Activated CD8-positive, alpha-beta T cell treated with anti-CD3 and anti-CD28 coated beads for 36 hours (primary cell): Measurements from ENCODE around the gene GASK1A. TPM values are rescaled to one million over a fixed set of nuclear protein-coding genes. Genes with fewer than 3 reads are reported as not detected.

ENCODE experiments used
- ATAC-seq: fragments of 200-7000 bp; cut with Tn5 transposase; one replicate; pipeline ENCODE4 v1.10.0; 2021; ENCODE audit warnings: mild to moderate bottlenecking, moderate library complexity
- CTCF ChIA-PET: fragments of 350-600 bp; sonication (Branson Sonifier 250); formaldehyde crosslinking; loops from one replicate; lab custom pipeline; 2021; ENCODE audit warnings: antibody characterized with exemption; lab: Charles Lee
- POLR2A ChIA-PET: fragments of 350-600 bp; sonication (Branson Sonifier 250); formaldehyde crosslinking; loops from one replicate; lab custom pipeline; 2021; ENCODE audit warnings: antibody characterized with exemption; lab: Charles Lee
- DNase-seq: peaks from one replicate; pipeline ENCODE4 v3.0.0-alpha.2; 2020
- H3K27ac Mint-ChIP-seq: one replicate; pipeline ENCODE4 v1.8.0; 2021; ENCODE audit warnings: mild to moderate bottlenecking, mixed read lengths
- H3K27me3 Mint-ChIP-seq: one replicate; pipeline ENCODE4 v1.8.0; 2021; ENCODE audit warnings: mixed read lengths
- H3K36me3 Mint-ChIP-seq: one replicate; pipeline ENCODE4 v1.8.0; 2021; ENCODE audit warnings: low read depth, mixed read lengths
- H3K4me1 Mint-ChIP-seq: one replicate; pipeline ENCODE4 v1.8.0; 2021; ENCODE audit warnings: low read depth, mixed read lengths
- H3K4me3 Mint-ChIP-seq: one replicate; pipeline ENCODE4 v1.8.0; 2021; ENCODE audit warnings: mild to moderate bottlenecking, moderate library complexity, mixed read lengths
- H3K9me3 Mint-ChIP-seq: one replicate; pipeline ENCODE4 v1.8.0; 2021; ENCODE audit warnings: mixed read lengths
- CTCF ChIP-seq: fragments of 200-600 bp; IDR thresholded peaks from one replicate; pipeline ENCODE4 v1.8.0; 2022; ENCODE audit warnings: antibody characterized with exemption, mild to moderate bottlenecking
- intact Hi-C: fragments of 100-400 bp; cut with micrococcal nuclease; formaldehyde crosslinking; loops from one replicate; pipeline ENCODE4 v1.10.0; 2022
- total RNA-seq, 2 experiments: library from RNA; stranded (reverse); gene quantifications; one replicate each; pipeline ENCODE4 v1.2.3, GENCODE V29; 2021

The GASK1A gene
- total RNA-seq, 2 experiments from 2014 or later = 0.11 TPM; not detected in 1

GRCh38 chr3:43035801-43036365 lies 56.8 kb downstream of the GASK1A start:
- Mint-ChIP-seq H3K27me3 (no peaks in the 10 kb centered on the region), H3K36me3 (no peaks in the 10 kb centered on the region), H3K27ac (no peak overlapping the region), H3K4me3 (no peak overlapping the region), H3K4me1 (peaks cover 19% of the 10 kb centered on the region), H3K9me3 (no peaks in the 10 kb centered on the region)
- ATAC-seq = no peak
- no peak for TF ChIP-seq CTCF
- CTCF ChIA-PET = no interaction called here
- POLR2A ChIA-PET = no interaction called here
- DNase-seq = no peak
- intact Hi-C loops = no loop called here

- Mint-ChIP-seq H3K4me1 (peaks cover 19% of the 10 kb centered on the region), H3K4me3 (no peak overlapping the region), H3K36me3 (no peaks in the 10 kb centered on the region), H3K9me3 (no peaks in the 10 kb centered on the region), H3K27ac (no peak overlapping the region), H3K27me3 (no peaks in the 10 kb centered on the region)
- DNase-seq (no peak), ATAC-seq (peak; percentile 58)
- no peak for TF ChIP-seq CTCF
- CTCF ChIA-PET = no interaction called here
- intact Hi-C loops = no loop called here
- POLR2A ChIA-PET = no interaction called here
Measured at GRCh38 chr3:43036621-43037423, 57.7 kb downstream of the GASK1A start.

- DNase-seq (no peak), ATAC-seq (peak; percentile 58)
- intact Hi-C loops = no loop called here
- ChIA-PET CTCF (no interaction called here), POLR2A (no interaction called here)
- Mint-ChIP-seq H3K4me3 (no peak overlapping the region), H3K9me3 (no peaks in the 10 kb centered on the region), H3K36me3 (no peaks in the 10 kb centered on the region), H3K27ac (no peak overlapping the region), H3K27me3 (no peaks in the 10 kb centered on the region), H3K4me1 (peaks cover 19% of the 10 kb centered on the region)
- no peak for TF ChIP-seq CTCF
Measured at GRCh38 chr3:43038010-43038409, 58.9 kb downstream of the GASK1A start.

- ChIA-PET CTCF (no interaction called here), POLR2A (no interaction called here)
- H3K4me3 Mint-ChIP-seq = no peak overlapping the region
- peaks cover 11% of the 10 kb centered on the region for H3K9me3 Mint-ChIP-seq
- H3K27me3 Mint-ChIP-seq = no peaks in the 10 kb centered on the region
- no peak for TF ChIP-seq CTCF
- peaks cover 18% of the 10 kb centered on the region for H3K4me1 Mint-ChIP-seq
- ATAC-seq (no peak), DNase-seq (no peak)
- H3K27ac Mint-ChIP-seq = no peak overlapping the region
- intact Hi-C loops = no loop called here
- peaks cover 3% of the 10 kb centered on the region for H3K36me3 Mint-ChIP-seq
Measured at GRCh38 chr3:43041517-43041916, 62.4 kb downstream of the GASK1A start.

- H3K4me3 Mint-ChIP-seq = no peak overlapping the region
- H3K9me3 Mint-ChIP-seq = peaks cover 17% of the 10 kb centered on the region
- peaks cover 6% of the 10 kb centered on the region for H3K4me1 Mint-ChIP-seq
- H3K27me3 Mint-ChIP-seq = no peaks in the 10 kb centered on the region
- peaks cover 3% of the 10 kb centered on the region for H3K36me3 Mint-ChIP-seq
- TF ChIP-seq CTCF = no peak
- ATAC-seq (no peak), DNase-seq (no peak)
- intact Hi-C loops = no loop called here
- CTCF ChIA-PET = no interaction called here
- H3K27ac Mint-ChIP-seq = no peak overlapping the region
- POLR2A ChIA-PET = no interaction called here
Measured at GRCh38 chr3:43043071-43043766, 64.1 kb downstream of the GASK1A start.
